ENCODE results near the gene WDR37.

WDR37 gene

GRCh38 chr10:1169981-1170866, 114.0 kb downstream of the WDR37 start:
- no peak for DNase-seq (ENCODE audit: low read depth)

GRCh38 chr10:1170867-1171180, 114.6 kb downstream of the WDR37 start:
- DNase-seq (ENCODE audit: low read depth), result no peak

- DNase-seq (ENCODE audit: low read depth), result no peak
Observed at GRCh38 chr10:1171182-1171581, 115.0 kb downstream of the WDR37 start.

GRCh38 chr10:1171586-1171985, 115.4 kb downstream of the WDR37 start:
- no peak for DNase-seq (ENCODE audit: low read depth)

- peak; percentile 15 for DNase-seq (ENCODE audit: low read depth)
Observed at GRCh38 chr10:1172256-1172984, 116.2 kb downstream of the WDR37 start.

- DNase-seq (ENCODE audit: low read depth), result no peak
Observed at GRCh38 chr10:1173091-1173490, 116.9 kb downstream of the WDR37 start.

- DNase-seq (ENCODE audit: low read depth), result no peak
Observed at GRCh38 chr10:1174022-1174421, 117.8 kb downstream of the WDR37 start.

- DNase-seq (ENCODE audit: low read depth), result no peak
Observed at GRCh38 chr10:1175956-1176565, 119.9 kb downstream of the WDR37 start.

- no peak for DNase-seq (ENCODE audit: low read depth)
Observed at GRCh38 chr10:1177936-1178335, 121.8 kb downstream of the WDR37 start.

- DNase-seq (ENCODE audit: low read depth), result no peak
Observed at GRCh38 chr10:1178506-1178905, 122.3 kb downstream of the WDR37 start.

- no peak for DNase-seq (ENCODE audit: low read depth)
Observed at GRCh38 chr10:1179346-1180070, 123.3 kb downstream of the WDR37 start.

GRCh38 chr10:1180071-1180730, 124.0 kb downstream of the WDR37 start:
- DNase-seq (ENCODE audit: low read depth), result no peak

GRCh38 chr10:1180836-1181235, 124.7 kb downstream of the WDR37 start:
- no peak for DNase-seq (ENCODE audit: low read depth)

All from GM04503 (cell line).